Activated CD8-positive, alpha-beta T cell treated with anti-CD3 and anti-CD28 coated beads for 36 hours (primary cell): Measurements from ENCODE around the gene PTPRD. TPM values are rescaled to one million over a fixed set of nuclear protein-coding genes. Genes with fewer than 3 reads are reported as not detected.

Source experiments
- ATAC-seq: fragments of 200-7000 bp; cut with Tn5 transposase; one replicate; pipeline ENCODE4 v1.10.0; 2021; ENCODE audit warnings: mild to moderate bottlenecking, moderate library complexity
- CTCF ChIA-PET: fragments of 350-600 bp; sonication (Branson Sonifier 250); formaldehyde crosslinking; loops from one replicate; lab custom pipeline; 2021; ENCODE audit warnings: antibody characterized with exemption; lab: Charles Lee
- POLR2A ChIA-PET: fragments of 350-600 bp; sonication (Branson Sonifier 250); formaldehyde crosslinking; loops from one replicate; lab custom pipeline; 2021; ENCODE audit warnings: antibody characterized with exemption; lab: Charles Lee
- DNase-seq: peaks from one replicate; pipeline ENCODE4 v3.0.0-alpha.2; 2020
- H3K27ac Mint-ChIP-seq: one replicate; pipeline ENCODE4 v1.8.0; 2021; ENCODE audit warnings: mild to moderate bottlenecking, mixed read lengths
- H3K27me3 Mint-ChIP-seq: one replicate; pipeline ENCODE4 v1.8.0; 2021; ENCODE audit warnings: mixed read lengths
- H3K36me3 Mint-ChIP-seq: one replicate; pipeline ENCODE4 v1.8.0; 2021; ENCODE audit warnings: low read depth, mixed read lengths
- H3K4me1 Mint-ChIP-seq: one replicate; pipeline ENCODE4 v1.8.0; 2021; ENCODE audit warnings: low read depth, mixed read lengths
- H3K4me3 Mint-ChIP-seq: one replicate; pipeline ENCODE4 v1.8.0; 2021; ENCODE audit warnings: mild to moderate bottlenecking, moderate library complexity, mixed read lengths
- H3K9me3 Mint-ChIP-seq: one replicate; pipeline ENCODE4 v1.8.0; 2021; ENCODE audit warnings: mixed read lengths
- intact Hi-C: fragments of 100-400 bp; cut with micrococcal nuclease; formaldehyde crosslinking; loops from one replicate; pipeline ENCODE4 v1.10.0; 2022
- total RNA-seq, 2 experiments: library from RNA; stranded (reverse); gene quantifications; one replicate each; pipeline ENCODE4 v1.2.3, GENCODE V29; 2021
- TF ChIP-seq, protein P1 (sequence below): fragments of 200-600 bp; IDR thresholded peaks from one replicate; pipeline ENCODE4 v1.8.0; 2022; ENCODE audit warnings: antibody characterized with exemption, mild to moderate bottlenecking

PTPRD gene
- total RNA-seq, 2 experiments from 2014 or later = not detected

DNA sequence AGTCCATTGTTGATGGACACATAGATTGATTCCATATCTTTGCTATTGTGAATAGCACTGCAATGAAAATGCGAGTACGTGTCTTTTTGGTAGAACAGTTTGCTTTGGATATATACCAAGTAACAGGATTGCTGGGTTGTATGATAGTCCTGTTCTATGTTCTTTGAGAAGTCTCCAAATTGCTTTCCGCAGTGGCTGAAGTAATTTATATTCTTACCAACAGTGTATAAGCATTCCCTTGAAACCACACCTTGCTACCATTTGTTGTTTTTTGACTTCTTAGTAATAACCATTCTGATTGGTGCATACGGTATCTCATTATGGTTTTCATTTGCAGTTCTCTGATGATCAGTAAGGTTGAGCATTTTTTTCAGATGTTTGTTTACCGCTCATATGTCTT, 792.9 kb downstream of the PTPRD start:
- intact Hi-C loops = no loop called here
- Mint-ChIP-seq H3K4me3 (no peak overlapping the region), H3K27ac (no peak overlapping the region), H3K27me3 (no peaks in the 10 kb centered on the region), H3K9me3 (peaks cover 2% of the 10 kb centered on the region), H3K4me1 (no peaks in the 10 kb centered on the region), H3K36me3 (no peaks in the 10 kb centered on the region)
- TF ChIP-seq, protein P1, sequence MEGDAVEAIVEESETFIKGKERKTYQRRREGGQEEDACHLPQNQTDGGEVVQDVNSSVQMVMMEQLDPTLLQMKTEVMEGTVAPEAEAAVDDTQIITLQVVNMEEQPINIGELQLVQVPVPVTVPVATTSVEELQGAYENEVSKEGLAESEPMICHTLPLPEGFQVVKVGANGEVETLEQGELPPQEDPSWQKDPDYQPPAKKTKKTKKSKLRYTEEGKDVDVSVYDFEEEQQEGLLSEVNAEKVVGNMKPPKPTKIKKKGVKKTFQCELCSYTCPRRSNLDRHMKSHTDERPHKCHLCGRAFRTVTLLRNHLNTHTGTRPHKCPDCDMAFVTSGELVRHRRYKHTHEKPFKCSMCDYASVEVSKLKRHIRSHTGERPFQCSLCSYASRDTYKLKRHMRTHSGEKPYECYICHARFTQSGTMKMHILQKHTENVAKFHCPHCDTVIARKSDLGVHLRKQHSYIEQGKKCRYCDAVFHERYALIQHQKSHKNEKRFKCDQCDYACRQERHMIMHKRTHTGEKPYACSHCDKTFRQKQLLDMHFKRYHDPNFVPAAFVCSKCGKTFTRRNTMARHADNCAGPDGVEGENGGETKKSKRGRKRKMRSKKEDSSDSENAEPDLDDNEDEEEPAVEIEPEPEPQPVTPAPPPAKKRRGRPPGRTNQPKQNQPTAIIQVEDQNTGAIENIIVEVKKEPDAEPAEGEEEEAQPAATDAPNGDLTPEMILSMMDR = no peak
- ATAC-seq (no peak), DNase-seq (no peak)
- ChIA-PET CTCF (no interaction called here), POLR2A (no interaction called here)

DNA sequence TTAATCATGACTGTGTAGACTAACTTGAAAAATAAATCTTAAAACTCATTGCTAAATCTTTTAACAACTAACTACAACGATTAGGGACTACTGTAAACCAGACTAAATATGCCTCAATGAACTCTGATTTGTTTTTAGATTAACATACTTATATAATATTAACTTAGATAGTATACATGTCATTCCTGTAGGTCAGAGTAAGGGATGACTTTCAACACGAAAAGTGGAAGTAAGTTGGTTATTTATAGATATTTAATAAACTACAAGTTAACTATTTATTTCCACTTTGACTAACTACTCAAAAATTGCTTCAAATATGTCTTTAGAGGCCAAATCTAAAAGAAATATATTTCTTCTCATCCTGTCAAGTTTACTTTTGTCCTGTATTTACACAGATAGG, 795.6 kb downstream of the PTPRD start:
- ATAC-seq (no peak), DNase-seq (no peak)
- H3K36me3 Mint-ChIP-seq = no peaks in the 10 kb centered on the region
- no peak overlapping the region for H3K4me3 Mint-ChIP-seq
- CTCF ChIA-PET = no interaction called here
- POLR2A ChIA-PET = no interaction called here
- no peaks in the 10 kb centered on the region for H3K4me1 Mint-ChIP-seq
- H3K9me3 Mint-ChIP-seq = peaks cover 4% of the 10 kb centered on the region
- intact Hi-C loops = no loop called here
- TF ChIP-seq, protein P1 = no peak
- H3K27me3 Mint-ChIP-seq = no peaks in the 10 kb centered on the region
- H3K27ac Mint-ChIP-seq = no peak overlapping the region

DNA sequence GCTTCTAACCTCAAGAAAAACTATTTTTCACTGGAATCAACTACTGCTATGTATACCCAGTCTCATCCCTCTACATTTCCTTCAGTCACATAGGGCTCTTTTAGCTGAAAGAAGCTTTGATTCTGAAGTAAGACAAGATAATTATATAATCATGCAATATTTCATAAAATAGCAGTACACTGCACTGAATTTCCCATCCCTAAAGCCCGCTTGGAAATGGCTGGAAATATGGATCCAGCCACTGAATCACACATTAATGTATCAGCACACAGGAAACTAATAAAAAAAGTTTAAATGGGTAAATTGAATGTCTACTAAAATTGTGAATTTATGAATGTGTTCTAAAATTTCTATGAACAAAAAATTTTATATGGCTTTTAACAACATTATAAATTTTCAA, 808.7 kb downstream of the PTPRD start:
- intact Hi-C loops = no loop called here
- ChIA-PET CTCF (no interaction called here), POLR2A (no interaction called here)
- Mint-ChIP-seq H3K4me3 (no peak overlapping the region), H3K27ac (no peak overlapping the region), H3K4me1 (no peaks in the 10 kb centered on the region), H3K9me3 (no peaks in the 10 kb centered on the region), H3K27me3 (no peaks in the 10 kb centered on the region), H3K36me3 (no peaks in the 10 kb centered on the region)
- DNase-seq (no peak), ATAC-seq (no peak)
- TF ChIP-seq, protein P1 = no peak

DNA sequence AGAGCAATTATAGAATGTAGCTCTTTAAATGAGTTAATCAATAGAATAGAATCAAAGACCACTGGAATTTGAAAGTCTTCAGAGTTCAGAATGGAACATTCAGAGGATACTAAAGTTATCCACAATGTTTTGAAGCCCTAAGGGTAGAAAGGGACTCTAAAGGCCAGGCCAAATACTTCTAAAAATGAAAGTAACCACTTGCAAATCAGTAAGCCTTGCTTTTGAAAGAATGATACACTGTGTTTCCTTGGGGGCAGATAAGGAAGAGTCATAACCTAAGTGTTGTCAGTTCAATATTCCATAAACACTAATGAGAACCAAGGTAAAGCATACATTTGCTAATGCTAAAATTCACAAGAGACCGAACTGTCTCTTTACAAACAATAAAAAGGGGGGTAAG, 813.5 kb downstream of the PTPRD start:
- TF ChIP-seq, protein P1 = no peak
- Mint-ChIP-seq H3K9me3 (no peaks in the 10 kb centered on the region), H3K4me3 (no peak overlapping the region), H3K27ac (no peak overlapping the region), H3K4me1 (no peaks in the 10 kb centered on the region), H3K36me3 (no peaks in the 10 kb centered on the region), H3K27me3 (no peaks in the 10 kb centered on the region)
- DNase-seq = no peak
- ChIA-PET POLR2A (no interaction called here), CTCF (no interaction called here)
- intact Hi-C loops = no loop called here
- no peak for ATAC-seq

DNA sequence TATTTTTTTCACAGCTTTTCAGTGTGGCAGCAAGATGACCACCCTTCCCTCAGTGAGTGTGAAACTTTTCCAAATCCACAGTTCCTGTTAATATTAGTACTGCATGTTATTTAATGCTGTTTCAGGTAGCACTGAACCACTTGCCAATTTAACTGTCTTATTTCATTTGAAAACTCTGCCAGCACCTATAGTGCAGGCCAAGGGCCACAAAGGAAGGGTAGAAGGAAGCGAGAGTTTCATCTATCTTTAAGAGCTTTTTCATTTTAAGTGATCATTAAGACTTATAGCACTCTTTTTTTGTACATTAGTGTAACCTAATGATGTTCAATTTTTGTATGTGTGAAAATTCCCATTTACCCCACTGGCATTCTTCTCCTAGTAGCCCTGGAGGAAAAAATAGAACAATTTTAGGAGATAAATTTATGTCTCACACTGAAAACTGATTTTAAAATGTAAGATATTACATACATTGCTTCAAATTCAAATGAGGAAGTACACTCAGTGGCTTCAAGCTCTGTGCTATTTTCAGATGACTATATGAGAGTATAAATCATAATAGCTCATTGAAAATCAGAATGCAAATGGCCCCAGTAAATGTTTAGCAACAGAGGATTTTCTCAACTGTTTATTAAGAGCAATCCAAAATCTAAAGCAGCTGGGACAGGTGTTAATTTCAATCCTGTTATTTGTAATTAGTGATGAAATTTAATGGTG, 820.5 kb downstream of the PTPRD start:
- Mint-ChIP-seq H3K4me1 (no peaks in the 10 kb centered on the region), H3K36me3 (no peaks in the 10 kb centered on the region), H3K27me3 (no peaks in the 10 kb centered on the region), H3K27ac (no peak overlapping the region), H3K9me3 (no peaks in the 10 kb centered on the region), H3K4me3 (no peak overlapping the region)
- ChIA-PET CTCF (interaction anchor here (1.6 to 2.2 kb wide), 2 partner anchors 151 to 186 kb away, joined by 5 to 9 read pairs; no protein-coding TSS in a partner anchor), POLR2A (no interaction called here)
- TF ChIP-seq, protein P1 = no peak
- intact Hi-C loops = no loop called here
- no peak for ATAC-seq
- DNase-seq = no peak
